Measurements from ENCODE around the gene KCTD14. TPM values are rescaled to one million over a fixed set of nuclear protein-coding genes. Genes with fewer than 3 reads are reported as not detected.
A peak's percentile ranks its signal among the peaks of the same experiment; 100 is the strongest.

Gene KCTD14
- total and polyA plus RNA-seq, 9 of the 15 experiments (the other 6 are each of a cell fraction or from before 2014, with no cell fraction given) = 0.04 to 0.30 (median 0.11) TPM; not detected in 2

- TF ChIP-seq ZNF592 (IDR thresholded peaks at IDR 0.05) (peak; percentile 92), IFI16 (CRISPR knock-in tag; IDR thresholded peaks at IDR 0.05) (0 out of 2 replicates have a peak, but pooled peaks have one; percentile 39), RBM15 (IDR thresholded peaks at IDR 0.05; ENCODE audit: insufficient read depth, low read length) (no peak), FOXM1 (IDR thresholded peaks at IDR 0.05; ENCODE audit: low read depth) (no peak), FOXM1 (CRISPR knock-in tag; IDR thresholded peaks at IDR 0.05; ENCODE audit: low read depth) (no peak), BMI1 (IDR thresholded peaks at IDR 0.05; ENCODE audit: low read length) (no peak), CHD2 (IDR thresholded peaks at IDR 0.05; ENCODE audit: low read depth, low read length) (no peak), MLX (CRISPR knock-in tag; conservative IDR thresholded peaks at IDR 0.05) (no peak), ILK (tag; IDR thresholded peaks at IDR 0.05; ENCODE audit: borderline replicate concordance, low read depth) (0 out of 2 replicates have a peak, but pooled peaks have one; percentile 5), RFX1 (IDR thresholded peaks at IDR 0.05) (no peak), ZNF512 (tag; IDR thresholded peaks at IDR 0.05) (no peak), SREBF1 (IDR thresholded peaks at IDR 0.05; ENCODE audit: borderline replicate concordance, low read depth, low read length) (no peak)
- TF ChIP-seq, protein P1, sequence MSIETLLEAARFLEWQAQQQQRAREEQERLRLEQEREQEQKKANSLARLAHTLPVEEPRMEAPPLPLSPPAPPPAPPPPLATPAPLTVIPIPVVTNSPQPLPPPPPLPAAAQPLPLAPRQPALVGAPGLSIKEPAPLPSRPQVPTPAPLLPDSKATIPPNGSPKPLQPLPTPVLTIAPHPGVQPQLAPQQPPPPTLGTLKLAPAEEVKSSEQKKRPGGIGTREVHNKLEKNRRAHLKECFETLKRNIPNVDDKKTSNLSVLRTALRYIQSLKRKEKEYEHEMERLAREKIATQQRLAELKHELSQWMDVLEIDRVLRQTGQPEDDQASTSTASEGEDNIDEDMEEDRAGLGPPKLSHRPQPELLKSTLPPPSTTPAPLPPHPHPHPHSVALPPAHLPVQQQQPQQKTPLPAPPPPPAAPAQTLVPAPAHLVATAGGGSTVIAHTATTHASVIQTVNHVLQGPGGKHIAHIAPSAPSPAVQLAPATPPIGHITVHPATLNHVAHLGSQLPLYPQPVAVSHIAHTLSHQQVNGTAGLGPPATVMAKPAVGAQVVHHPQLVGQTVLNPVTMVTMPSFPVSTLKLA (conservative IDR thresholded peaks at IDR 0.05) = no peak; a peak in 1 of 4 replicates
- TF ChIP-seq, protein P2, sequence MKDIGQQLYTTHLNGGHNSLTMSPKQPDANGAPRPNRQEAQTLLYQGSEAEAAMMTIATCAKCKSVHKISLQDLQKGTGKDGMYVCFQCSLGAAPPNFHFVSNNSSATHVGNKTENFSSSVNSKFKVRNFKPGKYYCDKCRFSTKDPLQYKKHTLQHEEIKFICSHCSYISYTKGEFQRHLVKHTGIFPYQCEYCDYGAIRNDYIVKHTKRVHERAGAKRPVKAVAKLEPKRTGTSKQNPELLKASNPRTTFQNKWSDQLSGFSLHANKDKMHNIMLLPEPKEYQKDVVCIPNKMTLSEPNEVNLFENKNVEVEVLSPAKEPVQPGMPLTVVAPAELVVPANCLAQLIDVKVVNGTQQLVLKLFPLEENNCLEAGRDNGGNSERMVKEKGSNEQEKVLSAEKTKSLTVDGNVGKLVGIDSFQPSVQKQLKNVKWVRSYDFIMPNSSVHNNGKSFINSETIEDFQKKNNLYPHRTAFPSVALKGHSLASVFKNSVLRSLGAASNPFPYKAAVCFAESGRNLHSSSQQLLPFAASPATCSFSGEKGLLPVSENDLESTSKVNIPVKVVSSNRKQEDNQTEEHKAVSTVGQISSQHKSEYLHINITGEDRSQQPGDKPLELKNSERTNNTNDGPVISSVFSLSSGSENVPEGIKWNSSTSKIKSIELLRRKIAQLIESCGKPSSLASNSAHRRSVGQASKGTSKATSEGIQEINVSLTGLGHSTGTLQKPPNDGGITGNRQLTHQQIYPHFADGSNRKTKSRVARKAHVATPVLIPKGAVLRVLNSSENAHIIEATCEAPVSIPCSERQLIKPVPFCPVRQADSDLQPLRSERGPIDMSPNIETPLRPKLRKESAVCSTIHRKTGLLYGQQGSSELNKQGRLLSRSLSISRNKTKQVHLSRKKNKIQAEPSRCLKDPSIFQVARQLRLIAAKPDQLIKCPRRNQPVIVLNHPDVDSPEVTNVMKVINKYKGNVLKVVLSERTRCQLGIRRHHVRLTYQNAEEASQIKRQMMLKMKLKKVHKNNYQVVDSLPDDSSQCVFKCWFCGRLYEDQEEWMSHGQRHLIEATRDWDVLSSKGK (CRISPR knock-in tag; IDR thresholded peaks at IDR 0.05) = no peak
These were observed 28.1 kb upstream of the KCTD14 start (continued) for GRCh38 chr11:78050964-78051831.
